Measurements from ENCODE around the gene BRINP1.

Gene BRINP1

GRCh38 chr9:119280740-119281485 lies 88.3 kb downstream of the BRINP1 start:
- TF ChIP-seq FEZF1 (tag by site-specific recombination; IDR thresholded peaks at IDR 0.05), result no peak
- no peak for TF ChIP-seq ZBTB26 (tag by site-specific recombination; optimal IDR thresholded peaks at IDR 0.05)
- Histone ChIP-seq H3K36me3 (ENCODE audit: control insufficient read depth in 2 of 2, insufficient read depth in 1 of 2, low read length in 2 of 2) (no peaks in the 10 kb centered on the region), H3K4me3 (ENCODE audit: low read depth, low read length) (no peak overlapping the region), H3K9me3 (ENCODE audit: control insufficient read depth, insufficient read depth, low read depth, low read length) (no peaks in the 10 kb centered on the region), H3K4me1 (ENCODE audit: control insufficient read depth, insufficient read depth, low read length) (no peaks in the 10 kb centered on the region), H3K27ac (ENCODE audit: extremely low read depth, low read depth, low read length) (no peak overlapping the region)
- CTCF ChIA-PET, result no interaction called here
- POLR2A ChIA-PET, result no interaction called here

GRCh38 chr9:119278171-119278570 lies 91.1 kb downstream of the BRINP1 start:
- ChIA-PET CTCF (no interaction called here), POLR2A (no interaction called here)
- H3K36me3 ChIP-seq (ENCODE audit: control insufficient read depth in 2 of 2, insufficient read depth in 1 of 2, low read length in 2 of 2), result no peaks in the 10 kb centered on the region
- H3K4me3 ChIP-seq (ENCODE audit: low read depth, low read length), result no peak overlapping the region
- no peaks in the 10 kb centered on the region for H3K4me1 ChIP-seq (ENCODE audit: control insufficient read depth, insufficient read depth, low read length)
- no peaks in the 10 kb centered on the region for H3K9me3 ChIP-seq (ENCODE audit: control insufficient read depth, insufficient read depth, low read depth, low read length)
- H3K27ac ChIP-seq (ENCODE audit: extremely low read depth, low read depth, low read length), result no peak overlapping the region
- no peak for TF ChIP-seq ZNF449 (tag by site-specific recombination; IDR thresholded peaks at IDR 0.05)
- no peak for TF ChIP-seq INSM2 (tag by site-specific recombination; IDR thresholded peaks at IDR 0.05)
- TF ChIP-seq ZNF561 (tag by site-specific recombination; IDR thresholded peaks at IDR 0.05; ENCODE audit: borderline replicate concordance), result no peak
- TF ChIP-seq ZNF596 (tag by site-specific recombination; IDR thresholded peaks at IDR 0.05), result no peak
- no peak for TF ChIP-seq ZNF10 (tag by site-specific recombination; IDR thresholded peaks at IDR 0.05)
- TF ChIP-seq ZSCAN30 (tag by site-specific recombination; IDR thresholded peaks at IDR 0.05), result no peak
- TF ChIP-seq WT1 (tag by site-specific recombination; IDR thresholded peaks at IDR 0.05), result no peak
- no peak for TF ChIP-seq HOXA7 (CRISPR knock-in tag; IDR thresholded peaks at IDR 0.05; ENCODE audit: borderline replicate concordance)
- no peak for TF ChIP-seq ZBTB20 (tag by site-specific recombination; IDR thresholded peaks at IDR 0.05)
- TF ChIP-seq PRDM2 (tag by site-specific recombination; IDR thresholded peaks at IDR 0.05; ENCODE audit: borderline replicate concordance), result no peak
- no peak for TF ChIP-seq ZNF18 (tag by site-specific recombination; IDR thresholded peaks at IDR 0.05)
- no peak for TF ChIP-seq REPIN1 (tag by site-specific recombination; IDR thresholded peaks at IDR 0.05; ENCODE audit: low read depth)
- TF ChIP-seq ZNF221 (tag by site-specific recombination; IDR thresholded peaks at IDR 0.05; ENCODE audit: borderline replicate concordance), result no peak
- no peak for TF ChIP-seq ZFHX2 (tag by site-specific recombination; conservative IDR thresholded peaks at IDR 0.05)
- TF ChIP-seq ZNF513 (tag by site-specific recombination; IDR thresholded peaks at IDR 0.05), result no peak
